IPS DF 6.9 (cell line): ENCODE measurements around the gene SPINT1.

Source experiments
- DNase-seq: peaks from one replicate; pipeline ENCODE4 v3.0.0-alpha.2; 2013; ENCODE audit warnings: low read depth, low spot score
- H3K27ac ChIP-seq: one replicate; pipeline ENCODE4 v1.5.1; 2013; ENCODE audit warnings: low read length, control low read depth
- H3K27me3 ChIP-seq: 2 replicates; pipeline ENCODE4 v1.6.1; 2013; ENCODE audit warnings: mild to moderate bottlenecking, low read length; ENCODE audit not compliant: control insufficient read depth, insufficient read depth
- H3K36me3 ChIP-seq: 2 replicates; pipeline ENCODE4 v1.6.1; 2013; ENCODE audit warnings: low read length; ENCODE audit not compliant: control insufficient read depth, insufficient read depth
- H3K4me1 ChIP-seq: 2 replicates; pipeline ENCODE4 v1.6.1; 2013; ENCODE audit warnings: low read length; ENCODE audit not compliant: control insufficient read depth, insufficient read depth
- H3K4me3 ChIP-seq: 2 replicates; pipeline ENCODE4 v1.5.1; 2013; ENCODE audit warnings: mild to moderate bottlenecking, low read length
- H3K9me3 ChIP-seq: 2 replicates; pipeline ENCODE4 v1.6.1; 2013; ENCODE audit warnings: low read length, inconsistent platforms; ENCODE audit not compliant: control insufficient read depth, insufficient read depth
- WGBS: extraction: QIAGEN DNeasy Blood & Tissue Kit; methylation state at CpG from one replicate; pipeline ENCODE4 v1.1.7; 2013; ENCODE audit warnings: mixed read lengths, missing lambda C conversion rate; ENCODE audit not compliant: insufficient read length, insufficient coverage; 5-methylcytosine and 5-hydroxymethylcytosine counted together

The SPINT1 gene

GRCh38 chr15:40808861-40809450 is 34.9 kb upstream of the SPINT1 start:
- no peak for DNase-seq
- H3K4me3 ChIP-seq: no peak overlapping the region
- no CpG with 5 or more reads among the region's 8 CpGs for WGBS
- no peaks in the 10 kb centered on the region for H3K9me3 ChIP-seq
- H3K36me3 ChIP-seq: no peaks in the 10 kb centered on the region
- H3K27me3 ChIP-seq: no peaks in the 10 kb centered on the region
- no peak overlapping the region for H3K27ac ChIP-seq
- no peaks in the 10 kb centered on the region for H3K4me1 ChIP-seq

DNA sequence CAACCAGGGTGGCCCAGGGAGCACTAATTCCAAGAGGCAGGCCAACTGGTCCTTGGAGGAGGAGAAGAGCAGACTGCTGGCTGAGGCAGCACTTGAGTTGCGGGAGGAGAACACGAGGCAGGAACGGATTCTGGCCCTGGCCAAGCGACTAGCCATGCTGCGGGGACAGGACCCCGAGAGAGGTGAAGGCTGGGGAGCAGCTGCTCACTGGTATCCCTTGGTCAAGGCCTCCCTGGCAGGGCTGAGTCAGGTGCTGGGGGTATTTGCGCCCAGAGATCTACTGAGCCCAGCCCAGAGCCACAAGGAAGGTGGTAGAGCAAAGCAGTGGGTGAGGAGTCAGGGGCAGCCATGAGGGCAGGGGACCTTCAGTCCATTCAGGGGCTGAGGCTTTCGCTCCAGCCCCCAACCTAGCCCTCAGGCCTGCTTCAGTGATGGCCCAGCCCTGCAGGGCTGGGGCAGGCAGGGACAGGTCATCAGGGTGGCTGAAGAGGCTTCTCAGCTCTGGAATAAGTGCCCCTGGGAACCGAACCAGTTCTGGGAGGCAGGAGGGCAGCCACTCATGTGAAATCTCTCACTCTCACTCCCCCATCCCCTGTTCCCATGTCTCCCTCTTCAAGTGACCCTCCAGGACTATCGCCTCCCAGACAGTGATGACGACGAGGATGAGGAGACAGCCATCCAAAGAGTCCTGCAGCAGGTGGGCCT is 31.0 kb upstream of the SPINT1 start:
- H3K36me3 ChIP-seq: no peaks in the 10 kb centered on the region
- H3K4me3 ChIP-seq: no peak overlapping the region
- no peaks in the 10 kb centered on the region for H3K9me3 ChIP-seq
- no CpG with 5 or more reads among the region's 12 CpGs for WGBS
- no peaks in the 10 kb centered on the region for H3K4me1 ChIP-seq
- H3K27me3 ChIP-seq: no peaks in the 10 kb centered on the region
- H3K27ac ChIP-seq: no peak overlapping the region
- DNase-seq: no peak

DNA sequence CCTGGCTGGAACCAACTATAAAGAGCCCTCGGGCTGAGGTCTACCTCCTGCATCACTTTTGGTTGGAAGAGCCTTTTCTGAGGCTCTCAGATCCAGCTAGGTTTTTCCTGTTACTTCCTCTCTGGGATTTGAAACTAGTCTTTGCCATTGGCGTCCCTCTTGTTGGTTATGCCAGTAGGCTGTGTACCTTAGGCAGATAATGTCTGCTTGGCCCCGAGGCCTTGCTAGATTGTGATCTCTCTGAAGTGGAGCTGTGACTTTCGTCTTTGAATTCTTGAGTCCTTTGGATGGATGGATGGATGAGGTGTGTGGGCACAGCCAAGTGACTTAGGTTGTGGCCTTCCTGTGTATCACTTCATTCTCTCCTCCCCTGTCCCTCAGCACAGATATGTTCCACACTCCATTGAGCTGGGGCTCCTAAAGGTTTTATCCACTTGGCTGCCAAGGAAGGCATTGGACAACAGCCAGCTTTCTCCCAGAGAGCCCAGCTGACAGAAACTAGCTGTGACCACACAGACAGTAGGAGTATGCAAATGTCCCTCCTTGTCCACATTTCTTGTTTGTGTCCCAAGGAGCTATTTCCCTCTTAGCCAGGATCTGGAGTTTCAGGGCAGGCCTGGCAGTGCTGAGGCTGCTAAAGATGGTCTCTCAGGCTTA is 28.7 kb upstream of the SPINT1 start:
- H3K4me3 ChIP-seq: no peak overlapping the region
- no peaks in the 10 kb centered on the region for H3K27me3 ChIP-seq
- H3K27ac ChIP-seq: no peak overlapping the region
- no peak for DNase-seq
- H3K9me3 ChIP-seq: no peaks in the 10 kb centered on the region
- H3K36me3 ChIP-seq: no peaks in the 10 kb centered on the region
- H3K4me1 ChIP-seq: no peaks in the 10 kb centered on the region
- WGBS: no CpG with 5 or more reads among the region's 4 CpGs

- no peak overlapping the region for H3K27ac ChIP-seq
- H3K4me1 ChIP-seq: no peaks in the 10 kb centered on the region
- no peaks in the 10 kb centered on the region for H3K9me3 ChIP-seq
- no CpG with 5 or more reads among the region's 7 CpGs for WGBS
- DNase-seq: no peak
- no peak overlapping the region for H3K4me3 ChIP-seq
- no peaks in the 10 kb centered on the region for H3K36me3 ChIP-seq
- H3K27me3 ChIP-seq: no peaks in the 10 kb centered on the region
Measured at GRCh38 chr15:40819048-40819447, 24.8 kb upstream of the SPINT1 start.

DNA sequence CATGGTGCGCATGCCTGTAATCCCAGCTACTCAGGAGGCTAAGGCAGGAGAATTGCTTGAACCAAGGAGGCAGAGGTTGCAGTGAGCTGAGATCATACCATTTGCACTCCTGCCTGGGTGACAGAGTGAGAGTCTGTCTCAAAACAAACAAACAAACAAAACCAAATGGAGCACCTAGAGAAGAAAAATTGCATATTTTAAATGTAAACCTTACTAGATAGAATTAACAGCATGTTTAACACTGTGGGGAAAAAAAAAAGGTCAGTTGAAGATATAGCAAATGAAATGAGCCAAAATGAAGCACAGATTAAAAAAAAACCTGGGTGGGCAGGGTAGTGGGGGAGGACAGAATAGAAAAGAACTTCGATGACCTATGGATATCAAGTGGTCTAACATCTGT is 22.7 kb upstream of the SPINT1 start:
- no CpG with 5 or more reads among the region's 2 CpGs for WGBS
- no peak overlapping the region for H3K27ac ChIP-seq
- no peaks in the 10 kb centered on the region for H3K27me3 ChIP-seq
- DNase-seq: no peak
- no peaks in the 10 kb centered on the region for H3K36me3 ChIP-seq
- no peak overlapping the region for H3K4me3 ChIP-seq
- H3K9me3 ChIP-seq: no peaks in the 10 kb centered on the region
- no peaks in the 10 kb centered on the region for H3K4me1 ChIP-seq

- Histone ChIP-seq H3K36me3 (no peaks in the 10 kb centered on the region), H3K4me1 (no peaks in the 10 kb centered on the region), H3K9me3 (no peaks in the 10 kb centered on the region), H3K27ac (no peak overlapping the region), H3K4me3 (no peak overlapping the region), H3K27me3 (no peaks in the 10 kb centered on the region)
- no CpG with 5 or more reads among the region's 1 CpG for WGBS
- DNase-seq: no peak
Measured at GRCh38 chr15:40823572-40824343, 20.1 kb upstream of the SPINT1 start.

- Histone ChIP-seq H3K36me3 (no peaks in the 10 kb centered on the region), H3K4me1 (no peaks in the 10 kb centered on the region), H3K27ac (no peak overlapping the region), H3K9me3 (no peaks in the 10 kb centered on the region), H3K27me3 (no peaks in the 10 kb centered on the region), H3K4me3 (no peak overlapping the region)
- no peak for DNase-seq
- WGBS: no CpG with 5 or more reads among the region's 5 CpGs
Measured at GRCh38 chr15:40825661-40826422, 18.0 kb upstream of the SPINT1 start.

GRCh38 chr15:40826423-40827075 is 17.3 kb upstream of the SPINT1 start:
- no peak overlapping the region for H3K4me3 ChIP-seq

DNA sequence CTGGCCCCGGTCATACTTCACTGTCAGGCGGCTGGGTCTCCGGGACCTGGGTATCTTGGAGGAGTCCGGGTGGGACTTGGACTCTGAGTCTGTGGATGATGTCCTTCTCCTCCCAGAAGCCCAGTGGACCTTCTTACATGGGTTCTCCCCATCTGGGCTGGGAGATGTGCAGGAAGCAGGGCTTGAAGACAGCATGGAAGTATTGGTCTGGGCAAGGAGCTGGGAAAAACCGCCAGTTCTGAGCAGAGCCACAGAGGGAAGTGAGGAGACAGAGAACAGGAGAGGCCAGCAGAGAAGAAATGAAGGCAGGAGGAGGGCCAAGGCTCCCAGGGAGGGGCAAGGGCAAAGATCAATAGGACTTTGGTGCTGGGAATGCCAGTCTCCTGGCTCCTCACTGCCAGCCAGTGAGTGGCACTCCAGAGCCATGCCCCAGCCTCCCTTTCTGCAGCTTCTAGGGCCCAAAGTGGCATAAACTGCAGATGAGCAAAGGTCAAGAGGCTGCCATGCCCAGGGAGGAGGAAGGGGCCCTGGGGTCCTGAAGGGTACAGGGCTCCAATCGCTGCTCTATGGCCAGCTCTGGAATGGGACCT is 15.3 kb upstream of the SPINT1 start, which contains the start of gene PPP1R14D:
PPP1R14D (minus strand) TSS at position 262 of the 590 bp plus-strand sequence; CDS start at position 195, 67 bp downstream.
- WGBS: no CpG with 5 or more reads among the region's 6 CpGs

More at GRCh38 chr15:40826423-40827075, 17.3 kb upstream of the SPINT1 start:
- Histone ChIP-seq H3K4me1 (no peaks in the 10 kb centered on the region), H3K27me3 (no peaks in the 10 kb centered on the region), H3K27ac (no peak overlapping the region), H3K9me3 (no peaks in the 10 kb centered on the region), H3K36me3 (no peaks in the 10 kb centered on the region)
- WGBS: no CpG with 5 or more reads among the region's 4 CpGs
- no peak for DNase-seq

More for the DNA sequence above, 15.3 kb upstream of the SPINT1 start, which contains the start of gene PPP1R14D:
- Histone ChIP-seq H3K9me3 (no peaks in the 10 kb centered on the region), H3K27ac (no peak within 1 kb of the TSS), H3K36me3 (no peaks in the 10 kb centered on the region), H3K27me3 (no peaks in the 10 kb centered on the region), H3K4me3 (no peak within 1 kb of the TSS), H3K4me1 (no peaks in the 10 kb centered on the region)
- no peak for DNase-seq
